Right forelimb (tissue), 1 donor: Measurements from ENCODE around the gene INHBC.

ENCODE experiments used
- DNase-seq: peaks from one replicate; pipeline ENCODE4 v3.0.0-alpha.2; 2018

INHBC gene

DNA sequence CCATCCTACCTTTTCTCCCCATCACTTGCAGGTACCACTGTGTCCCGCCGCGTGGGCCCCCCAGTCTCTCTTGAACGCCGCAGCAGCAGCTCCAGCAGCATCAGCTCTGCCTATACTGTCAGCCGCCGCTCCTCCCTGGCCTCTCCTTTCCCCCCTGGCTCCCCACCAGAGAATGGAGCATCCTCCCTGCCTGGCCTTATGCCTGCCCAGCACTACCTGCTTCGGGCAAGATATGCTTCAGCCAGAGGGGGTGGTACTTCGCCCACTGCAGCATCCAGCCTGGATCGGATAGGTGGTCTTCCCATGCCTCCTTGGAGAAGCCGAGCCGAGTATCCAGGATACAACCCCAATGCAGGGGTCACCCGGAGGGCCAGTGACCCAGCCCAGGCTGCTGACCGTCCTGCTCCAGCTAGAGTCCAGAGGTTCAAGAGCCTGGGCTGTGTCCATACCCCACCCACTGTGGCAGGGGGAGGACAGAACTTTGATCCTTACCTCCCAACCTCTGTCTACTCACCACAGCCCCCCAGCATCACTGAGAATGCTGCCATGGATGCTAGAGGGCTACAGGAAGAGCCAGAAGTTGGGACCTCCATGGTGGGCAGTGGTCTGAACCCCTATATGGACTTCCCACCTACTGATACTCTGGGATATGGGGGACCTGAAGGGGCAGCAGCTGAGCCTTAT lies 35.8 kb downstream of the INHBC start:
- DNase-seq = no peak

DNA sequence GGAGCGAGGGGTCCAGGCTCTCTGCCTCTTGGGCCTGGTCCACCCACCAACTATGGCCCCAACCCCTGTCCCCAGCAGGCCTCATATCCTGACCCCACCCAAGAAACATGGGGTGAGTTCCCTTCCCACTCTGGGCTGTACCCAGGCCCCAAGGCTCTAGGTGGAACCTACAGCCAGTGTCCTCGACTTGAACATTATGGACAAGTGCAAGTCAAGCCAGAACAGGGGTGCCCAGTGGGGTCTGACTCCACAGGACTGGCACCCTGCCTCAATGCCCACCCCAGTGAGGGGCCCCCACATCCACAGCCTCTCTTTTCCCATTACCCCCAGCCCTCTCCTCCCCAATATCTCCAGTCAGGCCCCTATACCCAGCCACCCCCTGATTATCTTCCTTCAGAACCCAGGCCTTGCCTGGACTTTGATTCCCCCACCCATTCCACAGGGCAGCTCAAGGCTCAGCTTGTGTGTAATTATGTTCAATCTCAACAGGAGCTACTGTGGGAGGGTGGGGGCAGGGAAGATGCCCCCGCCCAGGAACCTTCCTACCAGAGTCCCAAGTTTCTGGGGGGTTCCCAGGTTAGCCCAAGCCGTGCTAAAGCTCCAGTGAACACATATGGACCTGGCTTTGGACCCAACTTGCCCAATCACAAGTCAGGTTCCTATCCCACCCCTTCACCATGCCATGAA lies 36.5 kb downstream of the INHBC start:
- DNase-seq = no peak

DNA sequence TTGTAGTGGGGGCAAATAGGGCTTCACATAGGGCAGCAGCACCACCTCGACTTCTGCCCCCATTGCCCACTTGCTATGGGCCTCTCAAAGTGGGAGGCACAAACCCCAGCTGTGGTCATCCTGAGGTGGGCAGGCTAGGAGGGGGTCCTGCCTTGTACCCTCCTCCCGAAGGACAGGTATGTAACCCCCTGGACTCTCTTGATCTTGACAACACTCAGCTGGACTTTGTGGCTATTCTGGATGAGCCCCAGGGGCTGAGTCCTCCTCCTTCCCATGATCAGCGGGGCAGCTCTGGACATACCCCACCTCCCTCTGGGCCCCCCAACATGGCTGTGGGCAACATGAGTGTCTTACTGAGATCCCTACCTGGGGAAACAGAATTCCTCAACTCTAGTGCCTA lies 37.1 kb downstream of the INHBC start:
- no peak for DNase-seq

DNA sequence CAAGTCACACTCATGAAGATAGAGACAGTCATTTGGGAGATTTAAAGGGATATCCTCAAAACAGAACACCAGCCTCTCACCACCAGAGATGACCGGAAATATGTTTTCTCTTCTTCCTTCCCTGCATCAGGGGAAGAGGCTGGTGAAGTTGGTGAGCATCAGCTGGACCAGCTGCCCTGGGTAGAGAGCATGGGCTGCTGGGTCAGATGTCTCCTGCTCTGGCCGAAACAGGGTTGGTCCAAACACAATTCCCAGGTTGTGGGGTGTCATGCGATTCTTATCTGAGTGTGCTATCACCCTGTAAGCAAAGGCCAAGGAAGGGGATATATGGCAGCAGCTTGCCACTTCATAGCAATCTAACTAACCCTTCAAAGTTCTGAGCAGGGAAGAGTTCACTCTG lies 37.8 kb downstream of the INHBC start:
- DNase-seq = no peak

DNA sequence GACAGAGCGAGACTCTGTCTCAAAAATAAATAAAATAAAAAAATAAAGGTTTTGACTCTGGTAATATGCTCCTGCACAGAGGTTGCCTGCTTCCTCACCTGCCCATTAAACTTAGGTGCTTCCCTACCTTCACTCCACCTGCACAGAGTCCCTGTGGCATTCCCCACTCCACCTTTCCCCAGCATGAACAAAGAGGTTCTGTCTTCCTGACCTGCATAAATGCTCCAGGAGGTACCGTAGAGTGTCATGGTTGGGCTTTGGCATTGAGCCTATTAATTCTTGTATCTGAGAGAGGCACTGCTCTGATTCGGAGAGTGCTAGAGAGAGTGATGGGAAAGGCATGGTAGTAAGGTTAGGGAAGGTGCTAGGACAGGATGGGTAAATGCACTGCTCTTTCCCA lies 38.8 kb downstream of the INHBC start:
- DNase-seq = no peak

DNA sequence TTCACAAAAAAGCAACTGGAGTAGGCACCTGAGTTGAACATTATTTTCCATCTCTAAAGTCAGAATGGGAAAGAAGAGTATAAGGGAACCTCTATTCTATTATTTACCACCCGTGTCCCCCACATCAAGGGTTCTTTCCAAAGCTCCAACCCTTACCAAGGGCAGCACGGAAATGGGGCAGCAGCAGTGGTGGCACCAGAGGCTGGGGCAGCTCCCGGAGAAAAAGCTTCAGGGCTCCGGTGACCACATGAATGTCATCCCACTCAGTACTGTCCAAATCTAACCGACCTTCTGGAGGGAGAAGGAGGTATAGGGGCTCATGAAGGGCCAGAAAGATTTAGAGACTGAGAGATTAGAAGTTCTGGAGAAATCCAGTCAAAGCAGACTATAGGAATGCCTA lies 39.3 kb downstream of the INHBC start:
- DNase-seq = no peak

DNA sequence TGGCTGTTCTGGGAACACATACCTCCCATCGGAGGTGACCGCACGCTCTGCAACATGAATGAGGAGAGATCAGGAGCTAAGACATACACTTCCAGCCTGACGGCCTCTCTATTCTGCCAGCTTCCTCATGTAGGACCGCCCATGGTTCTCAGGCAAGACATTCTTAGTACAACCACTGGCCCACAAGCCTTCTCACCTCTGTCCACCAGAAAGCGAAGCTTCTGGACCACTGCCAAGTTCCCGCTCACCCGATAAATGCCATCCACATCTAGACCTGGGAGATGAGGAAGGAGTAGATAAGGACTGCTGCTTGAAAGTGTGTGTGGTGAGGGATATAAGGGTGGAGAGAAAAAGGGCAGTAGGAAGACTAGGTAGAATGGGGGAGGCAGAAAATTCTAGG lies 39.8 kb downstream of the INHBC start:
- DNase-seq = no peak

DNA sequence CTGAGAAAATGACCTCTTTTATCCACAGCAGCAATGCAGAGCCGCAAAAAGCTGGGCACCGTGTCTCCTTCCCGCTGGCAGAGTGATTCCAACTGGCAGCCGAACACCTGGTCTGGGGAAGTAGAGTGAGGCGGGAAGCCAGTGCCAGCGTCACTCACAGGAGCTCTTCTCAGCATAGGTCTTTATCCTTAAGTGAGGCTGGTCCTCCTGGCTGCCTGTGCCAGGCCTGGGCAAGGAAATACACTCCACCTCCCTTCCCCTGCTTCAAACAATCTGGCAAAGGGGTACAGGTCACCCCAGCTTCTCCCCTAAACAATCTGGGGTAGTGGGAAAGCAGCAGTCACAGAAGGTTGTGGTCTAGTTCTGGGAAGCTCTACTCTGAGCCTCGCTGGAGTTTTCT lies 40.3 kb downstream of the INHBC start:
- no peak for DNase-seq

DNA sequence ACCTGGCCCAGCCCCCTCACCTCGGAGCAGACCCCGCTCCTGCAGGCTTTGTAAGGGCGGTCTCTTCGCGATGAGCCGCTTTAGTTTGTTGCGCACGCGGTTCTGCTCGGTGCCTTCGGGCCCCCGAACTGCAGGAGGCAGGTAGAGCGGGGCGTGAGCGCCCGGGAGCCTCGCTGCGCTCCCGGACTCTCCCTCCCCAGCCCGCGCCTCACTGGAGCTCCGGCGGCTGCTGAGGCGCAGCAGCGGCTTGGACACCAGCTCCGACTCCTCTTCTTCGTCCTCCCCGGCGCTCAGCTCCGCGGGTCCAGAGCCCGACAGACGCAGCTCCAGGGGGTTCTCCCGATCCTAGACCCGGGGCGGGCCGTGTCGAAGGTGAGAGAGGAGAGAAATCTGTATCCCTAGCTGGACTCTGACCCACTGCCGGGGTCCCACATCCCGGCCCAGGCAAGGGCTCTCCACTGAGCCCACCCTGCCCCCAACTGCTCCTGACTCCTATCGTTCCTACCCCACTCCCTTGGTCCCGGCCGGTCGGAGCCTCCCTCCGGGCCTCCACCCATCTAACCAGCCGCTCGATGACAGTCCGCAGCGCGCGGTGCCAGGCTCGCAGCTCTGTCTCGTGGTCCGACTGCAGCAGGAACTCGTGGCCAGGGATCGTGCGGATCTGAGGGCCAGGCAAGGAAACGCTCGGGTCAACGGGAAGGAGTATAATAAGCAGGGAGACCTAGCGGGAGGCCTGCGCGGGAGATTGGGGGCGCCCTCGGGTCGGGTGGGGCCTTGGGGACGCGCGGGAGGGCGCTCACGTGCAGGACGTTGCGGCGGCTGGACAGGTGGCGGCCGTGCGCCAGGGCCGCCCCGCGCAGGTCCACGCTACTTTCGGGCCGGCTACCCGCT lies 40.9 kb downstream of the INHBC start:
- no peak for DNase-seq

DNA sequence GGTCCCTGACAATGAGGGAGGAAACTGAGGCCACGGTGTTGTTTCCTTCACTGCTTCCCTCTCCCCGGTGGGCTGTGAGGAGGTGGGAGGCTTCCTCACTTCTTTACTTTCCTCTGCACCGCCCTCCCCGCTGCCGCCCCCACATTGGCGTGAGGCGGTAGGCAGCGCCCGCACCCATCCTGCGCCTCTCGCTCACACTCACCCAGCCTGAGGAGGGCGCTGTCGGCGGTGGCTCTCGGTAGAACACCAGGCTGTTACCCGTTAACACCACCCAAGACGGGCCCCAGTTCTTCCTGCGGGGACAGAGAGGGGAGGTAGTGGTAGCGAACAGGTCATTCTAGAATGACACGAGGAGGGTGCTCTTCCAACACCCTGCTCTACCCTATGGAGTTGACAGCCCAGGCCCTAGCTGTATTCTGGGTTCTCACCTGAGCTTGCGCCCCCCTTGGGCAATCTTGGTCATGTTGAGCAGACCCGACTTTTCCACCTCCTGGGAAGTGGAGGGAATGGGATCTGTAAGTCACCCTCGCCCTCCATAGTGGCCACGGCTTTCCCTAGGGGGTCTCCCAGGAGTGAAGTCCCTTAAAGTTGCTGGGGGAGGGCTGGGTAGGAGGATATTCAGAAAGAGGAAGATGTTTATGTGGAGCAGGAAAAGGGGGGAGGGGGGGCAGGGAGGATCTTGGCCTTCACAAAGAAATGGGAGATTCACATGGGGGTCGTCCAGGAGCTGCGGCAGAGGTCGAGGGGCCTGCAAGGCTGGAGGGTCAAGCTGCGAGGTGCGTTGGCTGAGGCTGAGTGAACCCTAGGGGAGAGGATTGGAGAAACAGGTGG lies 41.8 kb downstream of the INHBC start:
- no peak for DNase-seq

DNA sequence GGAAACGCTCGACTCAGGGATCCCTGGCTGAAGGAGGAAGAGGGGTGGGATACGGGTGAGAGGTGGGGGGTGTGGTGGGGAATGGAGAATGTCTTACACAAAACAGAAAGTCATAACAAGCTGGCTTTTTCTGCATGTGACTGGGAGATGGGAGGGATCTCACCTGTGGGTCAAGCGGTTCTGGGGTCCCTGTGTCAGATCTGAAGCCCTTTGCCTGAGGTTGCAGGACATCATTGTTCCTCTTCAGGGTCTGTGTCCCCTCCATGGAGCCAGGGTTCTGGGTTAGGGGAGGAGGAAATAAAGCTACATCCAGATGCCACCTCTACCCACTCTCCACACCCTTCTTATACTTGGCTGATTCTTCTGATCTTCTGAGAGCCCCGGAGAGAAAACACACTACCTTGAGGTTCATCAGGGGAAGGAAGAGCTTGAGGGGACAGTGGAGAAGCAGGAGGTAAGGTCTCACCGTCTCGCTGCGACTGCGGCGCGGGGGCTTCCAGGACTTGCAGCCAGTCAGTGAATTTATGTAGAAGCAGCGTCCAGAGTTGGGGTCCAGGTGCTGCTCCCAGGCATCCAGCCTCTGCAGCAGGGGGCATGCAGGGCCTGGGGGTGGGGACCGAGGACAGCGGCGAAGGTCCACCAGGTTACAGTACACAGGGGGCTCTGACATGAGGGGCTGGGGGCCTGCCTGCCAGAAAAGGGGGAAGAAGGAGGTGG lies 42.6 kb downstream of the INHBC start:
- DNase-seq = no peak

DNA sequence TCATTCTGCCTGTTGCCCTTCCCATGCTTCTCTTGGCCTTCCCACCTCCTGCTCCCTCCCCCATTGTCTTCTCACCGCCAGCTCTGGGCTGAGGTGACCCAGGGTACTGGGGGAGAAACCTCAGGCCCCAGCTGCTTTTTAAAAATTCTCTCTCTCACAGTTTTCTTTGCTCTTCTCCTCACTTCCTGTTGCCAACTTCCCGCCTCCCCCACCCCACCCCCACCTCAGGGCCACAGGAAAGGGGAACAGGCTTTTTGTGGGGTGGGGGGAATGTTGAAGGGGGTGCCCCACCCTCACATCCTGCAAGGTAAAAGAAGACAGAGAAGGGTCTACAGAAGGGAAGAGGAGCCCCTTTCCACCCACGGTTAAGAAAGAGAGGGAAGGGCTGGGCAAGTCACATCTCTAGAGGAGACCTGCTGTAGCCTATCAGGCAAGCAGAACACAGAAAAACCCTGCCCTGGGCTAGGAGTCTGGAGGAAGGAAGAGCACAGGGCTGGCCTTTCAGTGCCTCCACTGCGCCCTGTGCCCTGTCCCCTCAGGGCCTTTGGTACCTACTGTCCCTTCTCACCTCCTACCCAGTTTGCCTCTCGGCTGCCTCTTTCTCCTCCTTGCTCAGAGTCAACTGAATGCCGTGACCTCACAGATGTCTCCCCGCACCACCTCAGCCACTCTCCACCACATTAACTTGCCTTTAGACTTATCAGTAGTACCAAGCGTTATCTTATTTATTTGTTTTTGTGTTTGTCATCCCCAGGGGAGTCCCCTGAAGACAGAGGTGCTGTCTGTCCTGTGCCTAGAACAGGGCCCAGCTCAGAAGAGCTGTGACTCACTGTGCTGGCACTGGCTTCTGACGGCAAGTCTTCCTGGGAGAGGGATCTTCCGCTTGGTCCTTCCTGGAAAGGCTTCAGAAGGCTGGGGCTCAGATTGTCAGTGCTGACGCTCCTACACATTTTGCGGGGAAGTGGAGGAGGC lies 43.4 kb downstream of the INHBC start:
- no peak for DNase-seq

DNA sequence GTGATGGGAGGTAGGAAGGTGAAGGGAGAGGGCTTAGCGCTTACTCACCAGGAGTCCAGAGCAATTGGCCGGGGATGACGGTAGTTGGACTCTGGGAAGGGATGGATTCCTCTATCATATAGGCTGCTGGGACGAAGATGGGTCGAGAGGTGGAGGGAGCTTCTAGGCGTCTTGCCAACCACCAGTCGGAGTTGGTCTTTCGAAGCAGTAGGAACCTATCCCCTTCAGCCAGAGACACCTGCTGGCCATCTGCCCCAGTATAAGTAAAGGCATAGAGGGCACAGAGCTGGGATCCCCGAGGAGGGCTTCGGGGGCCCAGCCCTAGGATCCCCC lies 44.4 kb downstream of the INHBC start:
- DNase-seq = no peak

DNA sequence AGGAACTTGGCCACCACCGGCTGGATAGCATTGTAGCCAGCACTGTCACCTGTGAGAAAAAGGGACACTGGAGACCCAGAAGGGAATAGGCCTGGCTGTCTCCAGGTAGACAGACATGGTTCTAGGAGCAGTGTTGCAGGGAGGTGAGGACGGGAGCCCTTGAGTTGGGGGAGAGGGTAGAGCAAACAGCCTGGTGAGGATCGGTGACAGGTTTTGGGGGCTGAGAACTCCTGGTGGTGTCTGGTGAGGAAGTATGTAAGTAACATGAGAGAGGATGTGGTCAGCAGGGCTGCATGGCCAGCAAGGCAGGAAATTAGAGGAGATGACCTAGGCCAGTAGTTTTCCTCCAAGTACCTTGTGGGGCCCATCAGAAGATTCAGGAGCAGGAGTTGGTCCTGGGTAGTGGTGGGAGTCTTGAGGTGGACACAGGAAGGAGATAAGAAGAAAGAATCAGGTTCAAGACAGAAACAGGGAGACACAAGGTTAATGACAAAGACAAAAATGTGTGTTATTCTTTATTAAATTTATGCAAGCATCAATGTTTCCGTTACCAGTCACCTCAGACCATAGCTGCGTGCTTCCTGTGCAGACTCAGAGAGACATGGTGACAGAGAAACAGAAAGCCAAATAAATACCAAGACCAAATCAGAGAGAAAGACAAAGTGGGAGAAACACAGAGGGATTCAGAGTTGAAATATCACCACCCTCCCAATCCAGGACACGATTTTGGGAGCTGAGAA lies 45.0 kb downstream of the INHBC start, which contains the start of gene ARHGAP9:
TSS of gene ARHGAP9 (minus strand) at position 491 of the 740 bp plus-strand sequence. CDS start at position 31, 460 bp downstream.
- no peak for DNase-seq

DNA sequence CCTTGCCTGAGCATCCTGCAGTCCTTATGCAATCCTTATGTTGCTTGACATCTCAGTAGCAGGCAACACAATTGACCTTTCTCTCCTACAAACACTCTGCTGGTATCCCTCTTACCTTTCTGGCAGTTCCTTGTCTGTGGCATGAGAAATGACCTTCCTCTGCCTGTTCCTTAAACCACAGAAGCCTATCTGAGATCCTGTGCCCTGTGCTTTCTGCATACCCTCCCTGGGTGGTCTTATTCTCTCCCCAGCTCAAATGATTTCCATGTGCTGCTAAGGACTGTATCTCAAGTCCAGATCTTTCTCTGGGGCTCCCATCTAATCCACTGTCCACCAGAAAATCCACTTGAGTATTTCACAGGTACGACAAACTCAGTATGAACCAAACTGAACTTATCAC lies 47.1 kb downstream of the INHBC start:
- DNase-seq = no peak

DNA sequence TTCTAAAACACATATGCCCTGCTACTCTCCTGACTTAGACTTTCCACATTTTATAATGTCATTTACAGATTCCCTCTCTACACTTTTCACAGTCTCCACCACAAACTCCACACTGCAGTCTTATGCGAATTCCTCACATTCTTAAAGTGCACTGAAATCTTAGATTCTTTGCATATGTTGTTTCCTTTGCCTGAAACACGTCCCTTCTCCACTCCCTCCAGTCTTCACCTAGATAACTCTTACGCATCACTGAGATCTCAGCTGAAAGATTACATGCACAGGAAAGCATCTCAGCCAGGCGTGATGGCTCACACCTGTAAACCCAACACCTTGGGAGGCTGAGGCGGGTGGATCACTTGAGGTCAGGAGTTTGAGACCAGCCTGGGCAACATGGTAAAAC lies 48.9 kb downstream of the INHBC start:
- no peak for DNase-seq

DNA sequence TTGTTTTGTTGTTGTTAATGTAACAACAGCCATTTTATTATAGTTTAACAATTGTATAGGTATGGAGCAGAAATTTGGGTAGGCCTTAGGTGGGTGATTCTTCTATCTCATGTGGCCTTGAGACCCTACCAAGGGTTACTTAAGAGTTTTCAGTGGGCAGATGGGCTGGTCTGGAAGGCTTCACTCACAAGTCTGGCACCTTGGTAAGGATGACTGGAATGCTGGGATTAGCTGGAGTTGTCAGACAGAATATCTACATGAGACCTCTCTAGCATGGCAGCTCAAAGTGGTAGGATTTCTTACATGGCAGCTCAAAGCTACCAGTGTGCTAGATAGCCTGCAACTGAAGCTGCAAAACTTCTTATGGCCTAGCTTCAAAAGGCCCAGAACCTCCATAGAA lies 51.1 kb downstream of the INHBC start:
- DNase-seq = no peak

DNA sequence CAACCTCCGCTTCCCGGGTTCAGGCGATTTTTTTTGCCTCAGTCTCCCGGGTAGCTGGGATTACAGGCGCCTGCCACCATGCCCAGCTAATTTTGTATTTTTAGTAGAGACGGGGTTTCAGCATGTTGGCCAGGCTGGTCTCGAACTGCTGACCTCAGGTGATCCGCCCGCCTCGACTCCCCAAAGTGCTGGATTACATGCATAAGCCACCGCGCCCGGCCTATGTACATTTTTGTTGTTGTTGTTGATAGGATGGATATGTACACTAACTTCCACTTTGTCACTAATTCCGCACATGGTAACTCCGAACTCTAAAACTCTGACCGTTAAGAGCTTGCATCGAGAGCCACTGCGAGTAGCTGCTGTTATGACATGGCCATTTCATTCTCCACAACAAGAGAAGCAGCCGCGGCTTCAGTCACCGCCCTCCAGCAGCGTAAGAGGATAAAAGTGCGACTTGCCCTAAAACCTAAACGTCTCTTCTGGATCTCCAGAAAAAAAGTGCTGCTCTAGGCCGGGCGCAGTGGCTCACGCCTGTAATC lies 52.5 kb downstream of the INHBC start:
- DNase-seq = no peak

DNA sequence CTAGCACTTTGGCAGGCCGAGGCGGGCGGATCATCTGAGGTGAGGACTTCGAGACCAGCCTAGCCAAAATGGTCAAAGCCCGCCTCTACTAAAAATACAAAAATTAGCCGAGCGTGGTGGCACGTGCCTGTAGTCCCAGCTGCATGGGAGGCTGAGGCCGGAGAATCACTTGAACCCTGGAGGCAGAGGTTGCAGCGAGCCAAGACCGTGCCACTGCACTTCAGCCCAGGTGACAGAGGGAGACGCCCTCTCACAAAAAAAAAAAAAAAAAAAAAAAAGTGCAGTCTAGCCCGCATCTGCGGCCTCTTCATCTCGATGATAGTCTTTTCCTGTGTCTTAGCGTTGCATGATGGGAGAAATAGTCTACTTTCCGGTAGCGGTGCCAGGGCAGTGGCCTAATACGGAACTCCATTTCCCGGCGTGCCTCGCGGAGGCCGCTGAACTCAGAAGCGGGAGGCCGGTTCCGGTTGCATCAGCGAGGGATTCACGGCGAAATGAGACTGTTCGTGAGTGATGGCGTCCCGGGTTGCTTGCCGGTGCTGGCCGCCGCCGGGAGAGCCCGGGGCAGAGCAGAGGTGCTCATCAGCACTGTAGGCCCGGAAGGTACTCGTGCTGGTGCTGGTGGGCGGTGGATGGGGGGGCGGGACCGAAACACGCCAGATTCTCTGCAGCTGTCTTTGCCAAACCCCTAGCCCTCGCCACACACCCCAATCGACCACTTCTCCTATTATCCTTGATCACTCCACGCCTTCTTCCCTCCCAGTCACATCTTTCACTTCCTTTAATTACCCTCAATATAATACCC lies 53.2 kb downstream of the INHBC start, which contains the start of gene MARS1:
TSS of gene MARS1 (plus strand) at position 472 of the 805 bp plus-strand sequence. CDS start at position 495, 23 bp downstream.
- peak; percentile 94 for DNase-seq
